Measurements from ENCODE around the gene TOX3. TPM values are rescaled to one million over a fixed set of nuclear protein-coding genes. Genes with fewer than 3 reads are reported as not detected.
A peak's percentile ranks its signal among the peaks of the same experiment; 100 is the strongest.

TOX3 gene
- total RNA-seq, 1 donor from 2014 or later = 8.5 TPM

- no peaks in the 10 kb centered on the region for H3K36me3 Mint-ChIP-seq (ENCODE audit: low read depth, unreplicated experiment)
- peaks cover 22% of the 10 kb centered on the region for H3K4me1 Mint-ChIP-seq (ENCODE audit: unreplicated experiment)
- H3K27ac Mint-ChIP-seq (ENCODE audit: unreplicated experiment) = no peak overlapping the region
- TF ChIP-seq CTCF (IDR thresholded peaks at IDR 0.05; ENCODE audit: unreplicated experiment) = no peak
- no peaks in the 10 kb centered on the region for H3K27me3 Mint-ChIP-seq (ENCODE audit: unreplicated experiment)
- DNase-seq (ENCODE audit: low spot score) = no peak
- H3K9me3 Mint-ChIP-seq (ENCODE audit: unreplicated experiment) = no peaks in the 10 kb centered on the region
- no peak overlapping the region for H3K4me3 Mint-ChIP-seq (ENCODE audit: unreplicated experiment)
Measured at GRCh38 chr16:52501746-52502145, 45.2 kb downstream of the TOX3 start.

- no peaks in the 10 kb centered on the region for H3K27me3 Mint-ChIP-seq (ENCODE audit: unreplicated experiment)
- DNase-seq (ENCODE audit: low spot score) = no peak
- H3K4me1 Mint-ChIP-seq (ENCODE audit: unreplicated experiment) = peaks cover 22% of the 10 kb centered on the region
- H3K27ac Mint-ChIP-seq (ENCODE audit: unreplicated experiment) = no peak overlapping the region
- TF ChIP-seq CTCF (IDR thresholded peaks at IDR 0.05; ENCODE audit: unreplicated experiment) = no peak
- H3K9me3 Mint-ChIP-seq (ENCODE audit: unreplicated experiment) = no peaks in the 10 kb centered on the region
- H3K4me3 Mint-ChIP-seq (ENCODE audit: unreplicated experiment) = no peak overlapping the region
- no peaks in the 10 kb centered on the region for H3K36me3 Mint-ChIP-seq (ENCODE audit: low read depth, unreplicated experiment)
Measured at GRCh38 chr16:52500963-52501362, 46.0 kb downstream of the TOX3 start.

- no peak for DNase-seq (ENCODE audit: low spot score)
- no peak overlapping the region for H3K4me3 Mint-ChIP-seq (ENCODE audit: unreplicated experiment)
- H3K27me3 Mint-ChIP-seq (ENCODE audit: unreplicated experiment) = no peaks in the 10 kb centered on the region
- no peaks in the 10 kb centered on the region for H3K36me3 Mint-ChIP-seq (ENCODE audit: low read depth, unreplicated experiment)
- H3K9me3 Mint-ChIP-seq (ENCODE audit: unreplicated experiment) = no peaks in the 10 kb centered on the region
- H3K27ac Mint-ChIP-seq (ENCODE audit: unreplicated experiment) = no peak overlapping the region
- TF ChIP-seq CTCF (IDR thresholded peaks at IDR 0.05; ENCODE audit: unreplicated experiment) = no peak
- H3K4me1 Mint-ChIP-seq (ENCODE audit: unreplicated experiment) = peaks cover 22% of the 10 kb centered on the region
Measured at GRCh38 chr16:52499060-52499440, 47.9 kb downstream of the TOX3 start.

- H3K27ac Mint-ChIP-seq (ENCODE audit: unreplicated experiment) = peak overlapping the region; percentile 9
- no peaks in the 10 kb centered on the region for H3K36me3 Mint-ChIP-seq (ENCODE audit: low read depth, unreplicated experiment)
- DNase-seq (ENCODE audit: low spot score) = peak; percentile 33
- no peaks in the 10 kb centered on the region for H3K27me3 Mint-ChIP-seq (ENCODE audit: unreplicated experiment)
- H3K4me3 Mint-ChIP-seq (ENCODE audit: unreplicated experiment) = peak overlapping the region; percentile 35
- TF ChIP-seq CTCF (IDR thresholded peaks at IDR 0.05; ENCODE audit: unreplicated experiment) = no peak
- H3K4me1 Mint-ChIP-seq (ENCODE audit: unreplicated experiment) = peaks cover 22% of the 10 kb centered on the region
- no peaks in the 10 kb centered on the region for H3K9me3 Mint-ChIP-seq (ENCODE audit: unreplicated experiment)
Measured at GRCh38 chr16:52498328-52499059, 48.4 kb downstream of the TOX3 start.

GRCh38 chr16:52497067-52497816 lies 49.7 kb downstream of the TOX3 start:
- Mint-ChIP-seq H3K4me3 (ENCODE audit: unreplicated experiment) (no peak overlapping the region), H3K27me3 (ENCODE audit: unreplicated experiment) (no peaks in the 10 kb centered on the region), H3K4me1 (ENCODE audit: unreplicated experiment) (peaks cover 22% of the 10 kb centered on the region), H3K27ac (ENCODE audit: unreplicated experiment) (no peak overlapping the region), H3K9me3 (ENCODE audit: unreplicated experiment) (no peaks in the 10 kb centered on the region), H3K36me3 (ENCODE audit: low read depth, unreplicated experiment) (no peaks in the 10 kb centered on the region)
- no peak for TF ChIP-seq CTCF (IDR thresholded peaks at IDR 0.05; ENCODE audit: unreplicated experiment)
- DNase-seq (ENCODE audit: low spot score) = no peak

All from endothelial cell (in vitro differentiated cells).